Neural progenitor cell (in vitro differentiated cells): ENCODE measurements around the gene SLC6A18. TPM values are rescaled to one million over a fixed set of nuclear protein-coding genes. Genes with fewer than 3 reads are reported as not detected.
A peak's percentile ranks its signal among the peaks of the same experiment; 100 is the strongest.

ENCODE experiments used
- DNase-seq: peaks from one replicate; pipeline ENCODE4 v3.0.0-alpha.2; 2016; ENCODE audit warnings: low spot score
- H2AFZ ChIP-seq: fragments of 200-600 bp; sonication (generic); replicated peaks from 2 replicates; pipeline ENCODE4 v1.6.1; 2016; ENCODE audit warnings: antibody characterized with exemption
- H3F3A ChIP-seq: fragments of 200-600 bp; sonication (generic); 2 replicates; pipeline ENCODE4 v1.6.1; 2016; ENCODE audit warnings: antibody characterized with exemption, low read depth
- H3K27ac ChIP-seq: fragments of 200-600 bp; sonication (generic); 2 replicates; pipeline ENCODE4 v1.5.1; 2016; ENCODE audit warnings: mild to moderate bottlenecking
- H3K27me3 ChIP-seq: fragments of 200-600 bp; sonication (generic); 2 replicates; pipeline ENCODE4 v1.6.1; 2016; ENCODE audit warnings: mild to moderate bottlenecking, moderate library complexity
- H3K36me3 ChIP-seq: fragments of 200-600 bp; sonication (generic); 2 replicates; pipeline ENCODE4 v1.5.1; 2016
- H3K4me1 ChIP-seq: fragments of 200-600 bp; sonication (generic); 2 replicates; pipeline ENCODE4 v1.6.1; 2016; ENCODE audit warnings: mixed run types
- H3K4me2 ChIP-seq: fragments of 200-600 bp; sonication (generic); 2 replicates; pipeline ENCODE4 v1.6.1; 2016
- H3K4me3 ChIP-seq: fragments of 200-600 bp; sonication (generic); 2 replicates; pipeline ENCODE4 v1.5.1; 2016
- H3K79me2 ChIP-seq: fragments of 200-600 bp; sonication (generic); 2 replicates; pipeline ENCODE4 v1.6.1; 2016; ENCODE audit warnings: low read depth
- H3K9ac ChIP-seq: fragments of 200-600 bp; sonication (generic); 2 replicates; pipeline ENCODE4 v1.6.1; 2016
- H3K9me3 ChIP-seq: fragments of 200-600 bp; sonication (generic); 2 replicates; pipeline ENCODE4 v1.5.1; 2016; ENCODE audit warnings: low read depth
- H4K20me1 ChIP-seq: fragments of 200-600 bp; sonication (generic); 2 replicates; pipeline ENCODE4 v1.6.1; 2016; ENCODE audit warnings: low read depth
- H3K27ac Mint-ChIP-seq: 3 replicates; pipeline ENCODE4 v1.8.0; 2021; ENCODE audit warnings: mixed read lengths
- H3K27me3 Mint-ChIP-seq: 2 replicates; pipeline ENCODE4 v1.8.0; 2022; ENCODE audit warnings: low read depth, mild to moderate bottlenecking, inconsistent platforms, moderate library complexity, mixed read lengths; ENCODE audit not compliant: insufficient read depth
- H3K36me3 Mint-ChIP-seq: 3 replicates; pipeline ENCODE4 v1.8.0; 2021; ENCODE audit warnings: mixed read lengths
- H3K4me1 Mint-ChIP-seq: 3 replicates; pipeline ENCODE4 v1.8.0; 2021; ENCODE audit warnings: mixed read lengths
- H3K4me3 Mint-ChIP-seq: 3 replicates; pipeline ENCODE4 v1.8.0; 2021; ENCODE audit warnings: mild to moderate bottlenecking, moderate library complexity, mixed read lengths
- H3K9me3 Mint-ChIP-seq: 3 replicates; pipeline ENCODE4 v1.8.0; 2020; ENCODE audit warnings: mixed read lengths
- CTCF ChIP-seq: fragments of 200-600 bp; sonication (generic); IDR thresholded peaks from 2 replicates; pipeline ENCODE4 v1.5.1; 2017; ENCODE audit warnings: antibody characterized with exemption, mild to moderate bottlenecking
- EZH2 ChIP-seq: fragments of 200-600 bp; sonication (generic); IDR thresholded peaks from 2 replicates; pipeline ENCODE4 v1.6.1; 2017; ENCODE audit warnings: antibody characterized with exemption, mild to moderate bottlenecking, moderate library complexity
- EZH2phosphoT487 ChIP-seq: fragments of 200-600 bp; sonication (generic); IDR thresholded peaks from 2 replicates; pipeline ENCODE4 v1.6.1; 2017; ENCODE audit warnings: antibody characterized with exemption
- total RNA-seq: library from RNA; depleted of rRNA; stranded (reverse); fragments of >200 nt; gene quantifications from 2 replicates; pipeline ENCODE4 v1.2.3, GENCODE V29; 2015; ENCODE audit warnings: low replicate concordance

SLC6A18 gene
- total RNA-seq, 1 donor from 2014 or later: not detected

- H3K4me3 Mint-ChIP-seq: no peak overlapping the region
- peaks cover 12% of the 10 kb centered on the region for H3K27me3 Mint-ChIP-seq
- no peak for DNase-seq
Measured at GRCh38 chr5:1203968-1204692, 21.1 kb upstream of the SLC6A18 start.

GRCh38 chr5:1204693-1205242, 20.4 kb upstream of the SLC6A18 start:
- Histone ChIP-seq H3K36me3 (no peaks in the 10 kb centered on the region), H3K9me3 (no peaks in the 10 kb centered on the region), H3K4me2 (peak overlapping the region; percentile 33), H3F3A (peaks cover under 1% of the 10 kb centered on the region), H2AFZ (no peak overlapping the region), H3K4me3 (no peak overlapping the region), H3K9ac (no peak overlapping the region), H3K79me2 (no peaks in the 10 kb centered on the region), H4K20me1 (no peaks in the 10 kb centered on the region), H3K27me3 (no peaks in the 10 kb centered on the region), H3K4me1 (peaks cover 19% of the 10 kb centered on the region), H3K27ac (no peak overlapping the region)
- peak overlapping the region; percentile 39 for H3K4me3 Mint-ChIP-seq
- H3K27me3 Mint-ChIP-seq: peaks cover 12% of the 10 kb centered on the region
- H3K9me3 Mint-ChIP-seq: no peaks in the 10 kb centered on the region
- H3K4me1 Mint-ChIP-seq: peaks cover 16% of the 10 kb centered on the region
- H3K36me3 Mint-ChIP-seq: no peaks in the 10 kb centered on the region
- H3K27ac Mint-ChIP-seq: peak overlapping the region; percentile 90
- TF ChIP-seq CTCF: peak; percentile 59
- no peak for TF ChIP-seq EZH2phosphoT487
- peak; percentile 80 for DNase-seq

More at GRCh38 chr5:1203968-1204692, 21.1 kb upstream of the SLC6A18 start:
- H2AFZ ChIP-seq: no peak overlapping the region
- no peak for TF ChIP-seq EZH2phosphoT487
- no peak for TF ChIP-seq EZH2
- H3K79me2 ChIP-seq: no peaks in the 10 kb centered on the region
- H3K9ac ChIP-seq: no peak overlapping the region
- H4K20me1 ChIP-seq: no peaks in the 10 kb centered on the region
- H3F3A ChIP-seq: peaks cover 7% of the 10 kb centered on the region
- Mint-ChIP-seq H3K36me3 (no peaks in the 10 kb centered on the region), H3K27ac (no peak overlapping the region), H3K4me1 (peaks cover 16% of the 10 kb centered on the region), H3K9me3 (no peaks in the 10 kb centered on the region)
- H3K4me3 ChIP-seq: no peak overlapping the region
- H3K9me3 ChIP-seq: no peaks in the 10 kb centered on the region
- no peaks in the 10 kb centered on the region for H3K27me3 ChIP-seq
- no peaks in the 10 kb centered on the region for H3K36me3 ChIP-seq
- no peak overlapping the region for H3K27ac ChIP-seq
- peak overlapping the region; percentile 9 for H3K4me2 ChIP-seq
- peaks cover 20% of the 10 kb centered on the region for H3K4me1 ChIP-seq

- Mint-ChIP-seq H3K27ac (peak overlapping the region; percentile 90), H3K4me3 (peak overlapping the region; percentile 39), H3K9me3 (no peaks in the 10 kb centered on the region), H3K36me3 (no peaks in the 10 kb centered on the region), H3K27me3 (peaks cover 12% of the 10 kb centered on the region), H3K4me1 (peaks cover 16% of the 10 kb centered on the region)
- Histone ChIP-seq H3K9ac (no peak overlapping the region), H4K20me1 (no peaks in the 10 kb centered on the region), H3K27ac (no peak overlapping the region), H3K4me2 (peak overlapping the region; percentile 33), H3K27me3 (no peaks in the 10 kb centered on the region), H3K36me3 (no peaks in the 10 kb centered on the region), H2AFZ (no peak overlapping the region), H3K79me2 (no peaks in the 10 kb centered on the region), H3F3A (no peaks in the 10 kb centered on the region), H3K9me3 (no peaks in the 10 kb centered on the region), H3K4me1 (peaks cover 15% of the 10 kb centered on the region), H3K4me3 (no peak overlapping the region)
- DNase-seq: no peak
- no peak for TF ChIP-seq CTCF
- TF ChIP-seq EZH2: no peak
- TF ChIP-seq EZH2phosphoT487: no peak
Measured at GRCh38 chr5:1205255-1206180, 19.7 kb upstream of the SLC6A18 start.
